Vagina (tissue), 2 donors: ENCODE results near the gene GABRA5.

Source experiments
- POLR2A ChIP-seq, 2 donors: fragments of 450-650 bp; IDR thresholded peaks; one replicate each; pipeline ENCODE4 v1.6.1; 2017; ENCODE audit warnings: antibody characterized with exemption in 2 of 2, mild to moderate bottlenecking in 2 of 2, moderate library complexity in 2 of 2
- POLR2AphosphoS5 ChIP-seq, 2 donors: sonication (generic); formaldehyde crosslinking; IDR thresholded peaks; one replicate each; pipeline ENCODE4 v1.9.0; 2017; ENCODE audit warnings: antibody characterized with exemption in 2 of 2, mild to moderate bottlenecking in 2 of 2, low read depth in 1 of 2; ENCODE audit not compliant: insufficient read depth in 1 of 2
- TF ChIP-seq, protein P1 (sequence below), 3 experiments: fragments of 450-650 bp in 2 of 3; fragments of 200-600 bp in 1 of 3; sonication (generic) in 1 of 3; IDR thresholded peaks; one replicate each; pipeline ENCODE4 v1.5.1; 2017 to 2019; ENCODE audit warnings: antibody characterized with exemption in 3 of 3, mild to moderate bottlenecking in 2 of 3, moderate library complexity in 2 of 3

DNA sequence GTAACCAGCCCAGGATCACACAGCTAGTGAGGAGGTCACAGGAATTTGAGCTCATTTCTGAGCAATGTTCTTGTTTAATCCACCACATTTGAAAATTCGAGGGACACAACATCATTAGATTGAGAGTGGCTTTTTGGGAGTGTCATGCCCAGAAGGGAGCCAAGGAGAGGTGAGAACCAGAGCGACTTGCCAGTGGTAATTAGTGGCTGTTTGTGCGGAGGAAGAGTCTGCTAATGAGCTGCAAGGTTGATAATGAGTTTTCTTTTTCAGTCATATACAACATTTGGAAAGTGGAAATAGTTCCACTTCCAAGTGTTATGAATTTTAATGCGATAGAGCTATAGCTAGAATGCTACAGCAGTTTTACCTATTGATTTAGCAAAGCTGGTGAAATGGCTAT lies 19.7 kb downstream of the GABRA5 start:
- no peak for TF ChIP-seq POLR2A (IDR thresholded peaks at IDR 0.05)
- TF ChIP-seq, protein P1, sequence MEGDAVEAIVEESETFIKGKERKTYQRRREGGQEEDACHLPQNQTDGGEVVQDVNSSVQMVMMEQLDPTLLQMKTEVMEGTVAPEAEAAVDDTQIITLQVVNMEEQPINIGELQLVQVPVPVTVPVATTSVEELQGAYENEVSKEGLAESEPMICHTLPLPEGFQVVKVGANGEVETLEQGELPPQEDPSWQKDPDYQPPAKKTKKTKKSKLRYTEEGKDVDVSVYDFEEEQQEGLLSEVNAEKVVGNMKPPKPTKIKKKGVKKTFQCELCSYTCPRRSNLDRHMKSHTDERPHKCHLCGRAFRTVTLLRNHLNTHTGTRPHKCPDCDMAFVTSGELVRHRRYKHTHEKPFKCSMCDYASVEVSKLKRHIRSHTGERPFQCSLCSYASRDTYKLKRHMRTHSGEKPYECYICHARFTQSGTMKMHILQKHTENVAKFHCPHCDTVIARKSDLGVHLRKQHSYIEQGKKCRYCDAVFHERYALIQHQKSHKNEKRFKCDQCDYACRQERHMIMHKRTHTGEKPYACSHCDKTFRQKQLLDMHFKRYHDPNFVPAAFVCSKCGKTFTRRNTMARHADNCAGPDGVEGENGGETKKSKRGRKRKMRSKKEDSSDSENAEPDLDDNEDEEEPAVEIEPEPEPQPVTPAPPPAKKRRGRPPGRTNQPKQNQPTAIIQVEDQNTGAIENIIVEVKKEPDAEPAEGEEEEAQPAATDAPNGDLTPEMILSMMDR (IDR thresholded peaks at IDR 0.05): no peak
- TF ChIP-seq POLR2AphosphoS5 (IDR thresholded peaks at IDR 0.05; ENCODE audit: insufficient read depth in 1 of 2, low read depth in 1 of 2): no peak
